Chondrocyte (in vitro differentiated cells): ENCODE results near the gene CCDC137. TPM values are rescaled to one million over a fixed set of nuclear protein-coding genes. Genes with fewer than 3 reads are reported as not detected.

Experiments
- DNase-seq: peaks from one replicate; pipeline ENCODE4 v3.0.0; 2021; ENCODE audit warnings: mixed read lengths, low spot score
- H3K27ac Mint-ChIP-seq: one replicate; pipeline ENCODE4 v1.8.0; 2021; ENCODE audit warnings: mild to moderate bottlenecking, moderate library complexity, mixed read lengths; ENCODE audit not compliant: unreplicated experiment
- H3K27me3 Mint-ChIP-seq: 2 replicates; pipeline ENCODE4 v1.8.0; 2021; ENCODE audit warnings: low read depth, mixed read lengths
- H3K36me3 Mint-ChIP-seq: 2 replicates; pipeline ENCODE4 v1.8.0; 2021; ENCODE audit warnings: low read depth, mixed read lengths
- H3K4me1 Mint-ChIP-seq: 2 replicates; pipeline ENCODE4 v1.8.0; 2021; ENCODE audit warnings: low read depth, mild to moderate bottlenecking, mixed read lengths
- H3K4me3 Mint-ChIP-seq: one replicate; pipeline ENCODE4 v1.8.0; 2021; ENCODE audit warnings: mild to moderate bottlenecking, moderate library complexity, mixed read lengths; ENCODE audit not compliant: unreplicated experiment
- H3K9me3 Mint-ChIP-seq: 2 replicates; pipeline ENCODE4 v1.8.0; 2021; ENCODE audit warnings: low read depth, mixed read lengths
- total RNA-seq: library from RNA; stranded (reverse); gene quantifications from 3 replicates; pipeline ENCODE4 v1.2.1, GENCODE V29; 2021
- TF ChIP-seq, protein P1 (sequence below): fragments of 200-600 bp; sonication (generic); IDR thresholded peaks from 2 replicates; pipeline ENCODE4 v1.5.0; 2021; ENCODE audit warnings: antibody characterized with exemption, mild to moderate bottlenecking, moderate library complexity

CCDC137 gene
- total RNA-seq, 1 donor from 2014 or later, result 15.4 TPM

- H3K27me3 Mint-ChIP-seq, result no peaks in the 10 kb centered on the region
- TF ChIP-seq, protein P1, sequence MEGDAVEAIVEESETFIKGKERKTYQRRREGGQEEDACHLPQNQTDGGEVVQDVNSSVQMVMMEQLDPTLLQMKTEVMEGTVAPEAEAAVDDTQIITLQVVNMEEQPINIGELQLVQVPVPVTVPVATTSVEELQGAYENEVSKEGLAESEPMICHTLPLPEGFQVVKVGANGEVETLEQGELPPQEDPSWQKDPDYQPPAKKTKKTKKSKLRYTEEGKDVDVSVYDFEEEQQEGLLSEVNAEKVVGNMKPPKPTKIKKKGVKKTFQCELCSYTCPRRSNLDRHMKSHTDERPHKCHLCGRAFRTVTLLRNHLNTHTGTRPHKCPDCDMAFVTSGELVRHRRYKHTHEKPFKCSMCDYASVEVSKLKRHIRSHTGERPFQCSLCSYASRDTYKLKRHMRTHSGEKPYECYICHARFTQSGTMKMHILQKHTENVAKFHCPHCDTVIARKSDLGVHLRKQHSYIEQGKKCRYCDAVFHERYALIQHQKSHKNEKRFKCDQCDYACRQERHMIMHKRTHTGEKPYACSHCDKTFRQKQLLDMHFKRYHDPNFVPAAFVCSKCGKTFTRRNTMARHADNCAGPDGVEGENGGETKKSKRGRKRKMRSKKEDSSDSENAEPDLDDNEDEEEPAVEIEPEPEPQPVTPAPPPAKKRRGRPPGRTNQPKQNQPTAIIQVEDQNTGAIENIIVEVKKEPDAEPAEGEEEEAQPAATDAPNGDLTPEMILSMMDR, result no peak
- H3K27ac Mint-ChIP-seq, result no peak overlapping the region
- no peak overlapping the region for H3K4me3 Mint-ChIP-seq
- DNase-seq, result no peak
- peaks cover 20% of the 10 kb centered on the region for H3K4me1 Mint-ChIP-seq
- no peaks in the 10 kb centered on the region for H3K36me3 Mint-ChIP-seq
- no peaks in the 10 kb centered on the region for H3K9me3 Mint-ChIP-seq
These were observed 26.5 kb upstream of the CCDC137 start for GRCh38 chr17:81640011-81640410.

- no peak overlapping the region for H3K27ac Mint-ChIP-seq
- no peak for DNase-seq
- TF ChIP-seq, protein P1, result no peak
These were observed 24.6 kb upstream of the CCDC137 start for GRCh38 chr17:81641825-81642489.

GRCh38 chr17:81644496-81644895, 22.0 kb upstream of the CCDC137 start:
- Mint-ChIP-seq H3K27ac (no peak overlapping the region), H3K36me3 (no peaks in the 10 kb centered on the region), H3K4me1 (peaks cover 7% of the 10 kb centered on the region), H3K27me3 (no peaks in the 10 kb centered on the region), H3K9me3 (no peaks in the 10 kb centered on the region), H3K4me3 (no peak overlapping the region)
- TF ChIP-seq, protein P1, result no peak
- DNase-seq, result no peak

More at GRCh38 chr17:81641825-81642489, 24.6 kb upstream of the CCDC137 start:
- Mint-ChIP-seq H3K36me3 (no peaks in the 10 kb centered on the region), H3K4me1 (peaks cover 9% of the 10 kb centered on the region), H3K9me3 (no peaks in the 10 kb centered on the region), H3K27me3 (no peaks in the 10 kb centered on the region), H3K4me3 (no peak overlapping the region)

DNA sequence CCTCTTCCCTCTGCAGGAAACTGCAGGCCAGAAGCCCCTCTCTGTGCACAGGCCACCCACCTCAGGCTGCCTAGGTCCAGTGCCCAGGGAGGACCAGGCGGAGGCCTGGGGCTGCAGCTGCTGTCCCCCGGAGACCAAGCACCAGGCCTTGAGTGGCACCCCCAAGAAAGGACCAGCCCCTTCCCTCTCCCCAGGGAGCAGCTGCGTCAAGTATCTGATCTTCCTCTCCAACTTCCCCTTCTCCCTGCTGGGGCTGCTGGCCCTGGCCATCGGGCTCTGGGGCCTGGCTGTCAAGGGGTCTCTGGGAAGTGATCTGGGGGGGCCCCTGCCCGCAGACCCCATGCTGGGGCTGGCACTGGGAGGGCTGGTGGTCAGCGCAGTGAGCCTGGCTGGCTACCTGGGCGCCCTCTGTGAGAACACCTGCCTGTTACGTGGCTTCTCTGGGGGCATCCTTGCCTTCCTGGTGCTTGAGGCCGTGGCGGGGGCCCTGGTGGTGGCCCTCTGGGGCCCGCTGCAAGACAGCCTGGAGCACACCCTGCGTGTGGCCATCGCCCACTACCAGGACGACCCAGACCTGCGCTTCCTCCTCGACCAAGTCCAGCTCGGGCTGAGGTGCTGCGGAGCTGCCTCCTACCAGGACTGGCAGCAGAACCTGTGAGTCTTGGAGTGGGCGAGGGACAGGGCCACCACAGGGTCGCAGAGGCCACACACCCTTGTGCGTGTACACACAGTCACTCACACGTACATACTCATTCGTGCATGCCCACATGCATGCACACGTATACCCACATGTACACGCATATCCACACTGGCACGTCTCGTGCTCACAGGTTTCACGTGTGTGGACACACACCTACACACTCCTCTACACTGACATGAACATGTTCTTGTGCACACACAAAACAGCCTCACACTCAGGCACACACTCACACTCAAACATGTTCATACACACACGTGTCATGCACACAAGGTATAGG, 21.3 kb upstream of the CCDC137 start:
- Mint-ChIP-seq H3K4me1 (peaks cover 7% of the 10 kb centered on the region), H3K4me3 (no peak overlapping the region), H3K9me3 (no peaks in the 10 kb centered on the region), H3K27me3 (no peaks in the 10 kb centered on the region), H3K36me3 (no peaks in the 10 kb centered on the region), H3K27ac (no peak overlapping the region)
- no peak for DNase-seq
- TF ChIP-seq, protein P1, result no peak

DNA sequence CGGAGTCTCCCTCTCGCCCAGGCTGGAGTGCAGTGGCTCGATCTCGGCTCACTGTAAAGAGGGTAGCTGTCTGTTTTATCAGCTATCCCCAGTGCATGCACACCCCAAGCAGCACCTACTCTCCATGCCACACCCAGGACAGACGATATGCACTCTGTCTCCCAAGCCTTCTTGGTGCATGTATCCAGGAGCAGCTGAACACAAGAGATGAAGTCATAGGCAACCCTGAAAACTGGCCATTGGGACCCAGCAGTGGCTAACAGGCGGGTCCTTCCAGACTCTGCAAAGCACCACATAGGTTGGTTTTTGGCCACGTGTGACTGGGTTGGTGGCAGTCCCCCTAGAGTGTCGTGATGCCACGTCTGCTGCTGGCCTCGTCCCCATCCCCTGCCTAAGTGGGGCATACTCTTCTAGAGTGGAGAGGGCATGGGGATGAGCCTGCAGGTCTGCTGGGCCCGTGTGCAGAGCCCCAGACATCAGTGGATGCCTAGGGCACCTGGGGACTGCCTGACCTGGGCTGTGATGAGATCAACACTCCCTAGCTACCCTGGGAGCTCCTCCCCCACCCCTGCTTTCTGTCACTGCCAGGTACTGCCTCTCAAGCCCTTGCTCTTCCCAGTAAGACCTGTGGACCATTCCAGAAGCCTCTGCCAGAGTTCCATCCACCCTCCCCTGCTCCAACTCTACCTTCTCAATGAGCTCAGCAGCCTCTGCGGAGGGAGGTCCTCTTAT, 19.5 kb upstream of the CCDC137 start:
- H3K4me3 Mint-ChIP-seq, result no peak overlapping the region
- no peaks in the 10 kb centered on the region for H3K27me3 Mint-ChIP-seq
- peaks cover 6% of the 10 kb centered on the region for H3K4me1 Mint-ChIP-seq
- no peaks in the 10 kb centered on the region for H3K9me3 Mint-ChIP-seq
- TF ChIP-seq, protein P1, result no peak
- H3K36me3 Mint-ChIP-seq, result no peaks in the 10 kb centered on the region
- no peak for DNase-seq
- H3K27ac Mint-ChIP-seq, result no peak overlapping the region
